NCI-H1436 treated with DMSO at 0.1 percent for 48 hours (cell line): Measurements from ENCODE around the gene TF.

Source experiments
- DNase-seq: peaks from one replicate; lab custom pipeline; 2025; lab: John Stamatoyannopoulos, UW

Gene TF

DNA sequence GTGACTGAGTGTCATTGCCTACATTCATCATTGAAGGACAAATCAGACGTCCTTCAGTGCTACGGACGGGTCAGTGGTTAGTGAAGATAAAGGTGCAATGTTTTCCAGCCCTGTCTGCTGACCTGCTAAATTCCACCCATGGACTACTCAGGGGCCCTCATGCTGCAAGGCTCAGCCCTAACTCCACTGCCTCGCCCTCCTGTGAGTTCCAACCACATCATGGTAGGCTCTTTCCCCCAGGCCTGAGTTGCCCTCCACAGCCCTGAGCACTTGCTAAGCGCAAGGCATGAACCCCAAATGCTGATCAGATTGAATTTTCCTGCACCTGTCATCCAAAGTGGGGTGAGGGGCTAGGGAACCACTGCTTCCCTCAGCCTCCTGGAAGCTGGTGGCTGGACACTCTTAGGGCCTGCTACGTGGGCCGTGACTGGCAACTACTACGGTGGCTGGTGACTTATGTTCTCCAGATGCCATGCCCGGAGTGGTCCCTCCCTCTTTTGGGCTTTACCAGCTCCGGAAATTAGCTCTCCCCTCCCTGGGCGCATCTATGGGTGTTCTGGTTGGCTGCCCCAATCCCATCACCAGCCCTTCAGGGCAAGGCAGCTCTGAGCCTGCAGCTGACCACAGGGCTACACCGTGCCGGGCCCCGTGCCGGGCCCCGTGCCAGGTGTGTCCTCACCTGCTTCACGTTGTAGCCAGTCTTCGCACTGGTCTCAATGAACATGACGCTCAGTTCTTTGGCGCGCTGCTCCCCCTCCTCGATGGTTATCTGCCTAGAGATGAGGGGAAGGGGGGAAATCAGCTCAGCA lies 91.5 kb downstream of the TF start:
- DNase-seq: no peak

DNA sequence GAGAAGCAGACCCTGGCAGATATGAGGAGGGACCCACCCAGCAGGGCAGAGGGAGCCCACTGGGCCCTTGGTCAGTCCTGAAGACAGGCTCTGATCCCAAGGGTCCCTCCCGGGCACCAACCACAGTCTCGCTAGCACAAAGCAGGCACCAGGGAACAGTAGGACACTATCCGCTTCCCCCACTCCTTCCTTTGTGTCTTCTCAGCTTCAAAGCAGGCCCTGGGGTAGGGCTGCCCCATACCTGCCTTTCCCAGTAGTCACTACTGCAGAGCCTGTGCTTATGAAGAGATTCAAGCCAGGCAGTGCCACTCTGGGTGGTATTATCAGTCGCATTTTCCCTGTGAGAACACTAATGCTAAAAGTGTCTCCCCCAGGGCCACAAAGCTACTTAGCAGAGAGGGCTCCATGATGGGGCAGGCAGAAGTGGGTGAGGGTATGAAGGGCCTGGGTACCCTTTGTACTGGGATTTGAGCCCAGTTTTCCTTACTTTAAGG lies 92.2 kb downstream of the TF start:
- DNase-seq: no peak

DNA sequence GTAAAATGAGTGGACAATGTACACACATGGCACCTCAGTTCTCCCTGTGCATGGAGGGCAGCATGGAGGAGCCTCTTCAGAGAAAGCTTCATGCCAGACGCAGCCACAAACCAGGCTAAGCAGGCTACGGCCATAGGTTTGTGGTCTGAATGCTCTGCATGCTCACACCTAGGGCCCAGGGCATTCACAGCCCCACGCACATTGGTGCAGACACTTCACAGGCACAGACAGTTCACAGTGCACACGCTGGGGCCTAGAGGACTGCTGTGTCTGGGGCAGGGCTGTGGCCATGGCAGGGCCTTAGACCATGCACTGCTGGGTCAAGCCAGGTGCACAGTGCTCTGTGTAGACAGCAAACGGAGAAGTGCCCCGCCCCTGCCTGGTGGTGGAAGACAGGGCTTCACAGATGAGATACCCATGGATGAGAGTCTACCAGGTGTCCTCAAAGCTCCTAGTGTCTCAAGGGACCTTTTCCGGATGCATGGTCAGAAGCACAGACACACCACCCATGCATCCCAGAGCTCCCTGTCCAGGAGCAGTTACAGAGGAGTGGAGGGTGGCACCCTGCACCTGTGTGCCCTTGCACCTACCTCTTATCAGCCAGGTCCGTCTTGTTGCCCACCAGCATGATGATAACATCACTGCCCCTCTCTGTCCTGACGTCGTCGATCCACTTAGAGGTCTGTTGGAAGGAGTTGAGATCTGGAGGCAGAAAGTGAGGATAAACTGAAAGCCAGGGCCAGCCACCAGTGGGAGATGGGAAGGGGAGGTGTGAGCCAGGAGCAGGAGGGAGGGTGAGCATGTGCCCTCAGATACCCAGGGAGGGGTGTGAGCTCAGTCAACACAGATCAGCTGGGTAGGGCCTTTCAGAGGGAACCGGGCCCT lies 93.0 kb downstream of the TF start:
- DNase-seq: no peak

DNA sequence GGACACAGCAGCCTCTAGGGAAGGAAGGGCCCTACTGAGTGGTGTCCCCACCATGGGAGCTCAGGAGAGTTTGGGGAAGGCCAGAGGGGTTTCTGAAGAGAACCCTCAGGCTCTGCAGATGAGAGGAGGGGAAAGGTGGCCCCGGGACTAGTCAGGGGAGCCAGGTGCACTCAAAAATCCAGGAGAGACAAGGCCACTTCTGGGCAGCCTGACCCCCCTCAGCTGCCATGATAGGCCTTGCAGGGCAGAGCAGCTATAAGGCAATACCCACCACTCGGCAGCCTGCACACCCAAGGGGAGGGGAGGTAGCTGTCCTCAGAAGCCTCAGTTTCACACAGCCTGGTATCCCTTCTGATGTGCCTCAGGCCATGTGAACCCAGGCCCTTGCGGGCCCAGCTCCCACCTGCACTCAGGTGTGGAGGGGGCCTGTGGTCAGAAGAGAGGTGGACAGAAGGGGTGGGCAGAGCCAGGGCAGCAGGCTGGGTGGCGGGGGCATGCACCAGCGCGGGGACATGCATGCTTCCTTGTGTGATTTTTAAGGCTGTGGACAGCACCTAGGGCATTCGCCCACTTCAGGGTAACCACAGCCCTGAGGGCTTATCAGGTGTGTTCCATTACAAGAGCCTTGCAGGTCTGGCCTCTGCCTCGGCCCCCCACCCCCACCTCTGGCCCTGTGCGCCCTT lies 94.0 kb downstream of the TF start:
- no peak for DNase-seq

DNA sequence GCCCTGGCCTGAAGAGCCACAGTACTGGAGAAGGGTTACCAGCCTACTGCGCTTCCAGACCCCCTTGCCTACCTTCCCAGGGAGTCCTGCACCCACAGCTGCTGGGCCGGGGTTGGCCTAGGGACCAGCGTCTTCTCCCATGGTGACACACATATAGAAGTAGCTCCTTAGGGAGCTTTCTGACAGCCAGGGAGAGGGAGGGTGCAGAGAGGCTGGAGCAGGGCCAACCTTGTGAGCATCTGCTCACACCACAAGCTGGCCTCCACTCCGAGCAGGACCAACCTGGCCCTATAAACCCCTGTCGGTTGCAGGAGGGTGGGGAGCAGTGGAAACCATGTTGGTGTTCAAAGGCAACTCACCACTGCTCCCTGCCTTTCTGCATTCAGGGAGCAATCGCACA lies 94.6 kb downstream of the TF start:
- DNase-seq: no peak

DNA sequence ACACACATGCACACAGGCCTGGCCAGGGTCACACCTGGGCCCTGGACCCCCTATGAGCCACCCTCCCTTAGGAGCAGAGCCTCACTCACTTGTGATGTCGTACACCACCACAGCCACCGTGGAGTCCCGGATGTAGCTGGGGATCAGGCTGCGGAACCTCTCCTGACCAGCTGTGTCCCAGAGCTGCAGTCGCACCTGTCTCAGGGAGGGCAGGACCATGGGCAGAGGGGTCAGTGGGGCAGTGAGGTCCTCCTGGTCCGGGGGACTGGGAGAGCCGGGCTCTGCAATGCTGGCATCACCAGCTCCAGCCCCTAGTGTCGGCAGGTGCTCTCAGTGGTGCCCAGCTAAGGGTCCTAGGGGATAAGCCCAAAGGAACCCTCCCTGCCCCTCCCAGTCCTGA lies 95.0 kb downstream of the TF start:
- DNase-seq: no peak

DNA sequence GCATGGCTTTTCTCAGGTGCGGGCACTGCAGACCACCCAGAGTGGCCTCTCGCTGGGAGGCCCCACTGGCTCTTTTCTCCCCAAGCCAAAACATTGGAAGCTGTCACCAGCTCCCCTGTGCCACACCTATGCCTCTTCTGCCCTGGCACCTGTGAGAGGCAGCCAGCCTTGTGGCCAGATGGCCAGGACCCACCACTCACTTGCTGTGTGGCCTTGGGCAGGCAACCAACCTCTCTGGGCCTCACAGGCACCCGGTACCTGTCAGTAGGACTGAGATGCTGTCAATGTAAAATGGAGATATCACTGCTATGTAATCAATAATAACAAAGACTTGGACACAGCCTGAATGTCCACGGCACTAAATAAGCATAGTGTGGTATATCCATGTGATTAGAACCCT lies 96.0 kb downstream of the TF start:
- no peak for DNase-seq

DNA sequence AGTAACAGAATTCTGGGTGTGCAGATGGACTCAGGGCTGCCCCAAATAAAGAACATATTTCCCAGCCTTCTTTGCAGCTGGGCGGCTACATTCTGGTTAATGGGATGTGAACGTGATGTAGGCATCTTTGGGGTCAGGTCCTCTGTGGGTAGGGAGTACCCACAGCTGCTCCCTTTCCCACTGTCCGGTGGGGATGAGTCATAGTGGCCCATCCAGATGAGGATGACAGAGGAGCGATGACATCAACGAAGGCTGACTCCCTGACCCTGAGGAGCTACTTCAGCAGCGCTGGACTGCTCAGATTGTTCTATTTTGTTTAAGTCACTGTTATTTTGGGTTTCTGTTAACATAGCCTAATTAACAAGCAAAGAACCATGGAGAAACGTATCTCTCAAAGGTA lies 97.4 kb downstream of the TF start:
- no peak for DNase-seq

DNA sequence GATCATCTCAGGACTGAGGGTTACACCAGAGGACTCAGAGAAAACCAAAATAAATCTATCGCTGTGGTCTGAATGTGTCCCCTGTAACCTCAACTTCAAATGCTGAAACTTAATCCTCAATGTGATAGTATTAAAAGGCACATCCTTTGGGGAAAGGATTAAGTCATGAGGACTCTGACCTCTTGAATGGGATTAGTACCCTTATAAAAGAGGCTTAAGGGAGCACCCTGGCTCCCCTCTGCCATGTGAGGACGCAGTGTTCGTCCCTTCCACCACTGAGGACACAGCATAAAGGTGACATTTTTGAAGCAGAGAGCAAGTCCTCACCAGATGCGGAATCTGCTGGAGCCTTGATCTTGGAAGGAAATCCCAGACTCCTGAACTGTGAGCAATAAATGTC lies 98.9 kb downstream of the TF start:
- no peak for DNase-seq
